Smooth muscle cell (in vitro differentiated cells): ENCODE data around the gene DSCAML1. TPM values are rescaled to one million over a fixed set of nuclear protein-coding genes. Genes with fewer than 3 reads are reported as not detected.

ENCODE experiments used
- DNase-seq: peaks from one replicate; lab custom pipeline; 2025; ENCODE audit not compliant: unreplicated experiment; lab: John Stamatoyannopoulos, UW
- H2AFZ ChIP-seq: fragments of 200-600 bp; sonication (generic); 2 replicates; pipeline ENCODE4 v1.6.0; 2016; ENCODE audit warnings: antibody characterized with exemption, low read depth, mild to moderate bottlenecking
- H3F3A ChIP-seq: fragments of 200-600 bp; sonication (generic); 2 replicates; pipeline ENCODE4 v1.6.0; 2017; ENCODE audit warnings: antibody characterized with exemption, low read depth
- H3K27ac ChIP-seq: fragments of 200-600 bp; sonication (generic); 2 replicates; pipeline ENCODE4 v1.5.1; 2016; ENCODE audit warnings: low read depth, mild to moderate bottlenecking
- H3K27me3 ChIP-seq: fragments of 200-600 bp; sonication (generic); 2 replicates; pipeline ENCODE4 v1.6.1; 2016; ENCODE audit warnings: low read depth, mild to moderate bottlenecking
- H3K36me3 ChIP-seq: fragments of 200-600 bp; sonication (generic); 2 replicates; pipeline ENCODE4 v1.5.1; 2016; ENCODE audit warnings: low read depth
- H3K4me1 ChIP-seq: fragments of 200-600 bp; sonication (generic); 2 replicates; pipeline ENCODE4 v1.5.1; 2016; ENCODE audit warnings: low read depth
- H3K4me2 ChIP-seq: fragments of 200-600 bp; sonication (generic); 2 replicates; pipeline ENCODE4 v1.6.0; 2016; ENCODE audit warnings: mild to moderate bottlenecking
- H3K4me3 ChIP-seq: fragments of 200-600 bp; sonication (generic); 2 replicates; pipeline ENCODE4 v1.5.1; 2016; ENCODE audit warnings: mild to moderate bottlenecking
- H3K79me2 ChIP-seq: fragments of 200-600 bp; sonication (generic); 2 replicates; pipeline ENCODE4 v1.6.0; 2016; ENCODE audit warnings: low read depth, mild to moderate bottlenecking
- H3K9ac ChIP-seq: fragments of 200-600 bp; sonication (generic); 2 replicates; pipeline ENCODE4 v1.6.0; 2016; ENCODE audit warnings: low read depth
- H3K9me3 ChIP-seq: fragments of 200-600 bp; sonication (generic); replicated peaks from 2 replicates; pipeline ENCODE4 v1.5.1; 2016; ENCODE audit warnings: low read depth
- H4K20me1 ChIP-seq: fragments of 200-600 bp; sonication (generic); 2 replicates; pipeline ENCODE4 v1.6.0; 2016; ENCODE audit warnings: low read depth
- CTCF ChIP-seq: fragments of 200-600 bp; sonication (generic); IDR thresholded peaks from 2 replicates; pipeline ENCODE4 v1.5.1; 2017; ENCODE audit warnings: borderline replicate concordance, mild to moderate bottlenecking, antibody characterized with exemption; ENCODE audit not compliant: insufficient read depth, poor library complexity, severe bottlenecking
- WGBS: methylation state at CpG from one replicate; pipeline ENCODE4 v1.1.7; 2016; ENCODE audit warnings: low lambda C conversion rate; 5-methylcytosine and 5-hydroxymethylcytosine counted together
- polyA plus RNA-seq: library from polyadenylated mRNA; unstranded; fragments of >200 nt; fragmentation: Nextera tagmentation; extraction: Ambion mirVana; gene quantifications from 2 replicates; pipeline ENCODE4 v1.2.1, GENCODE V29; 2016
- total RNA-seq: library from RNA; depleted of rRNA; stranded (reverse); fragments of >200 nt; gene quantifications from 2 replicates; pipeline ENCODE4 v1.2.3, GENCODE V29; 2014

Gene DSCAML1
- total and polyA plus RNA-seq, 2 experiments from 2014 or later: 0.22 TPM; not detected in 1

- Histone ChIP-seq H2AFZ (no peak overlapping the region), H3K4me3 (no peak overlapping the region), H3K9me3 (no peaks in the 10 kb centered on the region), H4K20me1 (no peaks in the 10 kb centered on the region), H3K27ac (no peak overlapping the region), H3K27me3 (no peaks in the 10 kb centered on the region), H3K36me3 (no peaks in the 10 kb centered on the region), H3K9ac (no peak overlapping the region), H3F3A (no peaks in the 10 kb centered on the region), H3K4me1 (peaks cover 3% of the 10 kb centered on the region), H3K4me2 (no peak overlapping the region), H3K79me2 (no peaks in the 10 kb centered on the region)
- TF ChIP-seq CTCF: no peak
- WGBS: 88% methylated on average over 6 of the region's 6 CpGs
- DNase-seq: no peak
Measured at GRCh38 chr11:117830674-117831351, 33.8 kb upstream of the DSCAML1 start.

- Histone ChIP-seq H3K27me3 (no peaks in the 10 kb centered on the region), H3K36me3 (no peaks in the 10 kb centered on the region), H3K4me1 (peaks cover 3% of the 10 kb centered on the region), H3K9me3 (no peaks in the 10 kb centered on the region), H3K9ac (no peak overlapping the region), H3K79me2 (no peaks in the 10 kb centered on the region), H3K4me2 (no peak overlapping the region), H2AFZ (no peak overlapping the region), H4K20me1 (no peaks in the 10 kb centered on the region), H3K4me3 (no peak overlapping the region), H3F3A (no peaks in the 10 kb centered on the region), H3K27ac (no peak overlapping the region)
- DNase-seq: no peak
- TF ChIP-seq CTCF: no peak
- 95% methylated on average over 14 of the region's 14 CpGs for WGBS
Measured at GRCh38 chr11:117830072-117830471, 33.1 kb upstream of the DSCAML1 start.

- Histone ChIP-seq H3K4me3 (no peak overlapping the region), H3K27me3 (no peaks in the 10 kb centered on the region), H2AFZ (no peak overlapping the region), H3K36me3 (no peaks in the 10 kb centered on the region), H3K4me2 (peak overlapping the region; percentile 54), H3F3A (no peaks in the 10 kb centered on the region), H3K9me3 (no peaks in the 10 kb centered on the region), H4K20me1 (no peaks in the 10 kb centered on the region), H3K27ac (peak overlapping the region; percentile 69), H3K4me1 (peaks cover 3% of the 10 kb centered on the region), H3K9ac (peak overlapping the region; percentile 64), H3K79me2 (no peaks in the 10 kb centered on the region)
- DNase-seq: no peak
- 59% methylated on average over 7 of the region's 7 CpGs for WGBS
- no peak for TF ChIP-seq CTCF
Measured at GRCh38 chr11:117829369-117829725, 32.3 kb upstream of the DSCAML1 start.
